Osteocyte (in vitro differentiated cells): ENCODE data around the gene BTBD16. TPM values are rescaled to one million over a fixed set of nuclear protein-coding genes. Genes with fewer than 3 reads are reported as not detected.
A peak's percentile ranks its signal among the peaks of the same experiment; 100 is the strongest.

Experiments
- DNase-seq: peaks from one replicate; pipeline ENCODE4 v3.0.0; 2021; ENCODE audit warnings: mixed read lengths; ENCODE audit not compliant: unreplicated experiment; ENCODE audit errors: extremely low spot score
- H3K27ac Mint-ChIP-seq: one replicate; pipeline ENCODE4 v1.8.0; 2021; ENCODE audit warnings: mild to moderate bottlenecking, mixed read lengths; ENCODE audit not compliant: unreplicated experiment
- H3K27me3 Mint-ChIP-seq: one replicate; pipeline ENCODE4 v1.8.0; 2021; ENCODE audit warnings: mixed read lengths; ENCODE audit not compliant: unreplicated experiment
- H3K36me3 Mint-ChIP-seq: one replicate; pipeline ENCODE4 v1.8.0; 2021; ENCODE audit warnings: mixed read lengths; ENCODE audit not compliant: unreplicated experiment
- H3K4me1 Mint-ChIP-seq: one replicate; pipeline ENCODE4 v1.8.0; 2021; ENCODE audit warnings: mixed read lengths; ENCODE audit not compliant: unreplicated experiment
- H3K4me3 Mint-ChIP-seq: one replicate; pipeline ENCODE4 v1.8.0; 2021; ENCODE audit warnings: mild to moderate bottlenecking, moderate library complexity, mixed read lengths; ENCODE audit not compliant: unreplicated experiment
- H3K9me3 Mint-ChIP-seq: one replicate; pipeline ENCODE4 v1.8.0; 2021; ENCODE audit warnings: mixed read lengths; ENCODE audit not compliant: unreplicated experiment
- total RNA-seq: library from RNA; stranded (reverse); gene quantifications from 2 replicates; pipeline ENCODE4 v1.2.1, GENCODE V29; 2021
- TF ChIP-seq, protein P1 (sequence below): fragments of 200-600 bp; sonication (generic); IDR thresholded peaks from 2 replicates; pipeline ENCODE4 v1.5.0; 2021; ENCODE audit warnings: antibody characterized with exemption, mild to moderate bottlenecking, moderate library complexity

BTBD16 gene
- total RNA-seq, 1 donor from 2014 or later = not detected

DNA sequence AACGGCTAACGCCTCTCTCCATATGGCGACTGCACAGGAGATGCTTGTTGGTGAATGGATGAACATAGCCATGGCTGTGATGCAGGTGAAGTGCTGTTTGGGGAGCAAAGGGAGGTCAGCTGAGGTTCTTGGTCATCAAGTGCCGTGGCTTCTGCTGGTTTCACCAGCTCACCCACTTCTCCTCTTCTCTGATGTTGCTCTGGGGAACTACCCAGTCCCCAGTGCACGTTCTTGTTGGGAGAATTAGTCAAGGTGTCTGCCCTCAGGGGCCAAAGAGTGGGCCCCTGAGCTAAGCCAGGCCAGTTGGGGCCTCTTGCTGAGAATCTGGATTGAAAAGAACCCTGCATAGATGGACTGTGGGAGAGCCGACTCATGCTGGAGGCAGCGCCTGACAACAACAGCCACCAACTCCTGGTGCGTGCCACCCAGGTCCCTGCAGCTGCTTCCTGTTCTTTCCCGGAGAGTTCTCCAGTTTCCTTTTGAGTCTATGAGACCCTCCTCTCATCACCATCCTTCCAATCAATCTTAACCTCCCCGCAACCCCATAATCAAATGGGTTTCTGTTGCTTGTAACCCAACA lies 3.0 kb downstream of the BTBD16 start:
- Mint-ChIP-seq H3K27me3 (no peaks in the 10 kb centered on the region), H3K4me3 (no peak overlapping the region), H3K9me3 (no peaks in the 10 kb centered on the region), H3K4me1 (peaks cover 5% of the 10 kb centered on the region), H3K36me3 (peaks cover 5% of the 10 kb centered on the region), H3K27ac (no peak overlapping the region)
- TF ChIP-seq, protein P1, sequence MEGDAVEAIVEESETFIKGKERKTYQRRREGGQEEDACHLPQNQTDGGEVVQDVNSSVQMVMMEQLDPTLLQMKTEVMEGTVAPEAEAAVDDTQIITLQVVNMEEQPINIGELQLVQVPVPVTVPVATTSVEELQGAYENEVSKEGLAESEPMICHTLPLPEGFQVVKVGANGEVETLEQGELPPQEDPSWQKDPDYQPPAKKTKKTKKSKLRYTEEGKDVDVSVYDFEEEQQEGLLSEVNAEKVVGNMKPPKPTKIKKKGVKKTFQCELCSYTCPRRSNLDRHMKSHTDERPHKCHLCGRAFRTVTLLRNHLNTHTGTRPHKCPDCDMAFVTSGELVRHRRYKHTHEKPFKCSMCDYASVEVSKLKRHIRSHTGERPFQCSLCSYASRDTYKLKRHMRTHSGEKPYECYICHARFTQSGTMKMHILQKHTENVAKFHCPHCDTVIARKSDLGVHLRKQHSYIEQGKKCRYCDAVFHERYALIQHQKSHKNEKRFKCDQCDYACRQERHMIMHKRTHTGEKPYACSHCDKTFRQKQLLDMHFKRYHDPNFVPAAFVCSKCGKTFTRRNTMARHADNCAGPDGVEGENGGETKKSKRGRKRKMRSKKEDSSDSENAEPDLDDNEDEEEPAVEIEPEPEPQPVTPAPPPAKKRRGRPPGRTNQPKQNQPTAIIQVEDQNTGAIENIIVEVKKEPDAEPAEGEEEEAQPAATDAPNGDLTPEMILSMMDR = no peak
- DNase-seq = no peak

DNA sequence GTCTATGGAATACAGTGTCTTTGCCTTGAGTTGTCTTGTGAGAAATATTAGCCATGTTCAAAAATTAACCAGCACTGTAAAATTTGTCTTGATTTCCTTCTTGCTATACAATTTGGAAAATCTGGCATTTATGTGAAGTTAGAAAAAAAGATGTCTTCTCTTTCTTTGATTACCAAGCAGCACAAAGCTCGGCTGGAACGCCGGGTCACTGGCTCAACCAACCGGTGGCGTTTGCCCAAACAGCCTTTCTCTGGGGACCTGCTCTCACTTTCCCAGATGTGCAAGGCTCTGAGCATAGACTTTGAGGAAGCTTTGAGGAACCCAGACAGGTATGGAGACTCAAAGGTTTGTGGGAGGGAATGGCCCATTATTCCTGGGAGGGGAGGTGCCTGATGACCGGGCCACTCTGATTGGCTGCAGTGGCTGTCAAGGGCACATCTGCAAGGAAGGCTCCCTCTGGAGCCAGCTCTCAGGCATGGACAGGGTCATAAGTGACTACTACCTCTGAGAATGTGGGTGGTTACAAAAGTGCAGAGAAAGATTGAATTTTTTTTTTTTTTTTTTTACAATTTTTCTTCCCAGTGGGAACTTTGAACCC lies 5.6 kb downstream of the BTBD16 start:
- no peak for DNase-seq
- H3K36me3 Mint-ChIP-seq = no peaks in the 10 kb centered on the region
- TF ChIP-seq, protein P1 = no peak
- no peaks in the 10 kb centered on the region for H3K9me3 Mint-ChIP-seq
- no peak overlapping the region for H3K27ac Mint-ChIP-seq
- peaks cover 16% of the 10 kb centered on the region for H3K4me1 Mint-ChIP-seq
- no peaks in the 10 kb centered on the region for H3K27me3 Mint-ChIP-seq
- H3K4me3 Mint-ChIP-seq = no peak overlapping the region

DNA sequence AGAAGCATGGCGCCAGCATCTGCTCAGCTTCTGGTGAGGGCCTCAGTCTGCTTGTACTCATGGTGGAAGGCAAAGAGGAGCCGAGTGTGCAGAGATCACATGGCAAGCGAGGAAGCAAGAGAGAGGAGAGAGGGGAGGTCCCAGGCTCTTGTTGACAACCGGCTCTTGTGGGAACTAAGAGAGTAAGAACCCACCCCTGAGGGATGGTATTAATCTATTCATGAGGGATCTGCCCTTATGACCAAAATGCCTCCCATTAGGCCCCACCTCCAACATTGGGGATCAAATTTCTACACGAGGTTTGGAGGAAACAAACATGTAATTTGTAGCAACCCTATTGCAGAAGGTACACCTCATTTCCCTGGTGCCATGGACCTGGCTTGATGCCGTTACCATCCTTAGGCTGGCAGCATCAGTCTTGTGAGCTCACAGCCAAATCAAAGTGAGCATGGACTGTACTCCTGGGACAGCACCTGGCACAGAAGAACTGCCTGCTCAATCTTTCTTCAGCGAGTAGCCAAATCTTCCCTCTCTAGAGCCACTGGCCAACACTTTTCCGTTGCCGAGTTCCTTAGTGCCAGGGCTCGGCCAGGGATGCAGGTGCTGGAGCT lies 6.5 kb downstream of the BTBD16 start:
- H3K27ac Mint-ChIP-seq = peak overlapping the region; percentile 8
- H3K4me1 Mint-ChIP-seq = peaks cover 24% of the 10 kb centered on the region
- DNase-seq = no peak
- no peaks in the 10 kb centered on the region for H3K36me3 Mint-ChIP-seq
- no peak overlapping the region for H3K4me3 Mint-ChIP-seq
- TF ChIP-seq, protein P1 = no peak
- H3K27me3 Mint-ChIP-seq = no peaks in the 10 kb centered on the region
- H3K9me3 Mint-ChIP-seq = no peaks in the 10 kb centered on the region

DNA sequence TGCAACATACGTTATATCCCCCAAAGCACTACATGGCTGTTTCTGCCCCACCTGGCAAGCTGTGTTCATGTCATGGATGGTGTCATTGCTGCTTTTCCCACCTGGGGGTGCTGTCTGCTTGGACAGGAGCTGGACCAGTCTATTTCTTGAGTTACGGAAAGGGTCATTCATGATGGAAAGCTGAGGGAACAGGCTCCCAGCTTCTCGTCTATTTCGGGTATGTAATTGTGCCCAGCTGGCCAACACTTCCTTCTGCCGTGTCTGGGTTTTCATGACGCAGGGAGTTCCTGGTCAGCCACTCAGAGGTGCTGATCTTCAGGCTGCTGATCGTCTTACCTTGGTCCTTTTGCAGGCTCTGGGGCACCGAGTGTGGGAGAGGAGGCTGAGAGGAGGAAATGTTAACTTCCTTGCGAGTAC lies 8.6 kb downstream of the BTBD16 start:
- TF ChIP-seq, protein P1 = peak; percentile 75
- no peak overlapping the region for H3K4me3 Mint-ChIP-seq
- no peaks in the 10 kb centered on the region for H3K27me3 Mint-ChIP-seq
- H3K9me3 Mint-ChIP-seq = no peaks in the 10 kb centered on the region
- no peaks in the 10 kb centered on the region for H3K36me3 Mint-ChIP-seq
- DNase-seq = no peak
- H3K4me1 Mint-ChIP-seq = peaks cover 31% of the 10 kb centered on the region
- no peak overlapping the region for H3K27ac Mint-ChIP-seq

DNA sequence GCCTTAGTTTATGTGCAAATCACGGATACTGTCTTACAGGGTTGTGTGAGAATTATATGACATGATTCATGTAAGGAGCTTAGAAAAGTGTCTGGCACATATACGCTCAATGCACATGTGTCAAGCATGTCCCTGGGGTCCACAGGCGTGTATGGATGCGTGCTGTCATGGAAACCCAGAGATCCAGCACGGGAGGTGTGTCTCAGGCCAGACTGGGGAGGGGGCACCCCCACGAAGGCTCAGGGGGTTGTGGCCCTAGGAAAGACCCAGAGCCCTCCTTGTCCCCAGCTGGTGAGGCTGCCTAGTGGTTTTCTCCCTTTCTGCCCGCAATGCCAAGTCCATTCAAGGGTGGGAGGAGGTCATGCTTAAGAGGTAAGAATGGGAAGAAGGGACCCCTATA lies 9.1 kb downstream of the BTBD16 start:
- H3K9me3 Mint-ChIP-seq = no peaks in the 10 kb centered on the region
- H3K4me3 Mint-ChIP-seq = no peak overlapping the region
- no peaks in the 10 kb centered on the region for H3K36me3 Mint-ChIP-seq
- H3K27ac Mint-ChIP-seq = no peak overlapping the region
- no peaks in the 10 kb centered on the region for H3K27me3 Mint-ChIP-seq
- DNase-seq = no peak
- peaks cover 33% of the 10 kb centered on the region for H3K4me1 Mint-ChIP-seq
- TF ChIP-seq, protein P1 = no peak
